ENCODE data around the gene WSCD1.

Gene WSCD1

GRCh38 chr17:6104956-6105648 is 34.9 kb downstream of the WSCD1 start:
- ATAC-seq = no peak
- TF ChIP-seq ARNTL (CRISPR knock-in tag; IDR thresholded peaks at IDR 0.05; ENCODE audit: borderline replicate concordance, low read depth) = no peak
- no peak for TF ChIP-seq ZFP30 (CRISPR knock-in tag; IDR thresholded peaks at IDR 0.05)
- no peak for TF ChIP-seq OSR1 (CRISPR knock-in tag; IDR thresholded peaks at IDR 0.05)
- no peak for TF ChIP-seq TSHZ2 (CRISPR knock-in tag; IDR thresholded peaks at IDR 0.05)
- no peak for TF ChIP-seq SNAI2 (CRISPR knock-in tag; IDR thresholded peaks at IDR 0.05)
- TF ChIP-seq ZNF565 (CRISPR knock-in tag; conservative IDR thresholded peaks at IDR 0.05; ENCODE audit: low read depth) = no peak
- no peak for TF ChIP-seq GLIS3 (CRISPR knock-in tag; IDR thresholded peaks at IDR 0.05)
- TF ChIP-seq ZNF8 (CRISPR knock-in tag; IDR thresholded peaks at IDR 0.05) = no peak

GRCh38 chr17:6105649-6106007 is 35.4 kb downstream of the WSCD1 start:
- TF ChIP-seq TOX (CRISPR knock-in tag; IDR thresholded peaks at IDR 0.05; ENCODE audit: borderline replicate concordance) = no peak
- TF ChIP-seq TSHZ2 (CRISPR knock-in tag; IDR thresholded peaks at IDR 0.05) = no peak
- TF ChIP-seq ZNF565 (CRISPR knock-in tag; conservative IDR thresholded peaks at IDR 0.05; ENCODE audit: low read depth) = no peak
- TF ChIP-seq ZC3H10 (CRISPR knock-in tag; IDR thresholded peaks at IDR 0.05) = no peak
- no peak for TF ChIP-seq RARB (CRISPR knock-in tag; IDR thresholded peaks at IDR 0.05)
- no peak for TF ChIP-seq CSDC2 (CRISPR knock-in tag; IDR thresholded peaks at IDR 0.05)

GRCh38 chr17:6106212-6106611 is 36.0 kb downstream of the WSCD1 start:
- no peak for ATAC-seq
- no peak for TF ChIP-seq SNAI2 (CRISPR knock-in tag; IDR thresholded peaks at IDR 0.05)
- TF ChIP-seq ZFP3 (CRISPR knock-in tag; IDR thresholded peaks at IDR 0.05) = no peak
- TF ChIP-seq PPARA (CRISPR knock-in tag; IDR thresholded peaks at IDR 0.05; ENCODE audit: borderline replicate concordance) = no peak
- TF ChIP-seq ZFP30 (CRISPR knock-in tag; IDR thresholded peaks at IDR 0.05) = no peak
- no peak for TF ChIP-seq ZNF70 (CRISPR knock-in tag; IDR thresholded peaks at IDR 0.05)
- no peak for TF ChIP-seq OSR1 (CRISPR knock-in tag; IDR thresholded peaks at IDR 0.05)
- TF ChIP-seq ZNF565 (CRISPR knock-in tag; conservative IDR thresholded peaks at IDR 0.05; ENCODE audit: low read depth) = no peak
- no peak for TF ChIP-seq CSRNP3 (CRISPR knock-in tag; IDR thresholded peaks at IDR 0.05)
- no peak for TF ChIP-seq ARNTL (CRISPR knock-in tag; IDR thresholded peaks at IDR 0.05; ENCODE audit: borderline replicate concordance, low read depth)
- no peak for TF ChIP-seq CREB5 (CRISPR knock-in tag; IDR thresholded peaks at IDR 0.05; ENCODE audit: low read depth)
- no peak for TF ChIP-seq GLIS3 (CRISPR knock-in tag; IDR thresholded peaks at IDR 0.05)
- TF ChIP-seq TOX (CRISPR knock-in tag; IDR thresholded peaks at IDR 0.05; ENCODE audit: borderline replicate concordance) = no peak
- no peak for TF ChIP-seq ISL1 (CRISPR knock-in tag; IDR thresholded peaks at IDR 0.05)
- no peak for TF ChIP-seq TSHZ2 (CRISPR knock-in tag; IDR thresholded peaks at IDR 0.05)
- TF ChIP-seq ESRRG (CRISPR knock-in tag; IDR thresholded peaks at IDR 0.05) = no peak

More at GRCh38 chr17:6105649-6106007, 35.4 kb downstream of the WSCD1 start:
- no peak for ATAC-seq
